ENCODE measurements around the gene TAB2. TPM values are rescaled to one million over a fixed set of nuclear protein-coding genes. Genes with fewer than 3 reads are reported as not detected.
"Not testable (repeated sequence)": the region's sequence is repeated elsewhere in the genome, so short reads cannot be mapped to it uniquely, and the experiment has no call there.

TAB2 gene
- total RNA-seq, 1 donor from 2014 or later, result 37.0 TPM

DNA sequence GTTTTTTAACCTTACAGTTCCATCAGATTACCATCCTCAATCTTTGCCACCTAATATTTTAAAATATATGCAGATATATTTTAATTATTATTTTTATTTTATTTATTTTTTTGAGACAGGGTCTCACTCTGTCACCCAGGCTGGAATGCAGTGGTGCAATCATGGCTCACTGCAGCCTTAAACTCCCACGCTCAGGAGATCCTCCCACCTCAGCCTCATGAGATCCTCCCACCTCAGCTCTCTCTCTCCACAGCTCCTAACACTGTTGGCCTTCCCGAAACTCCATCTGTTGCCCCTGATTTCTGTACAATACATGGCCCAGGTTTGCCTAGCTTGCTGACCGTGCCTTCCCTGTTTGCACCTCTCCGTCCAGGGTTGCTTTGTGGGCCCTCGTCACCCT is 4.4 kb upstream of the TAB2 start:
- DNase-seq (ENCODE audit: low read depth), result no peak

- DNase-seq (ENCODE audit: low read depth), result no peak
Measured at GRCh38 chr6:149313861-149314260, 3.7 kb upstream of the TAB2 start.

- DNase-seq (ENCODE audit: low read depth), result no peak
Measured at GRCh38 chr6:149314325-149314905, 3.1 kb upstream of the TAB2 start.

DNA sequence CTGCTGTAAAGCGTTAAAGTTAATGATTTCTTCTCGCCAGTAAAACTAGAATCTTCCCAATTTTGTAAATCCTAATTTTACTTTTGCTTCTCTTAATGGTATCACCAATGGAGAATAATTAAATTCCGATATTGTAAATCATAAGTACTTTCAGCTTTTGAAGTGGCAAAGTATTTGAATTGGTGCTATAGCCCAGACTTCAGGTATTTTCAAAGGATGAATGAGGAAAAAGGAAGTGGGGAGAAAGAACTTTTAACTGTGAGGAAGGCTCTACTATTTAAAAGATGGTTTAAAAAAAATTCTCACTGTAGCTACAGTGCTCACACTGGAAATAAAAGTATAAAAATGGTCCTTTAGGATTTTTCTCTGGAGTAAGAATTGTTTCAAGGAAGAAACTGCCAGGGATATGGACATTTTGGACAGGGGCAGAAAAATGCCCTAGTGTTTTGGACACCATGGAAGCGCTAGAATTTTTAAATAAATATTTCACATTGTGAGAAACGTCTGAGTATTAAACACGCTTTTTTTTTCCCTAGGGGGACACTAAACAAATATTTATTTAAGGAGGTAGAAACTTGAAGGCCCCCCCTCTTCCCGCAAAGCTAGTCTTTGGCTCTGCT is 1.3 kb upstream of the TAB2 start:
- no peak for DNase-seq (ENCODE audit: low read depth)

DNA sequence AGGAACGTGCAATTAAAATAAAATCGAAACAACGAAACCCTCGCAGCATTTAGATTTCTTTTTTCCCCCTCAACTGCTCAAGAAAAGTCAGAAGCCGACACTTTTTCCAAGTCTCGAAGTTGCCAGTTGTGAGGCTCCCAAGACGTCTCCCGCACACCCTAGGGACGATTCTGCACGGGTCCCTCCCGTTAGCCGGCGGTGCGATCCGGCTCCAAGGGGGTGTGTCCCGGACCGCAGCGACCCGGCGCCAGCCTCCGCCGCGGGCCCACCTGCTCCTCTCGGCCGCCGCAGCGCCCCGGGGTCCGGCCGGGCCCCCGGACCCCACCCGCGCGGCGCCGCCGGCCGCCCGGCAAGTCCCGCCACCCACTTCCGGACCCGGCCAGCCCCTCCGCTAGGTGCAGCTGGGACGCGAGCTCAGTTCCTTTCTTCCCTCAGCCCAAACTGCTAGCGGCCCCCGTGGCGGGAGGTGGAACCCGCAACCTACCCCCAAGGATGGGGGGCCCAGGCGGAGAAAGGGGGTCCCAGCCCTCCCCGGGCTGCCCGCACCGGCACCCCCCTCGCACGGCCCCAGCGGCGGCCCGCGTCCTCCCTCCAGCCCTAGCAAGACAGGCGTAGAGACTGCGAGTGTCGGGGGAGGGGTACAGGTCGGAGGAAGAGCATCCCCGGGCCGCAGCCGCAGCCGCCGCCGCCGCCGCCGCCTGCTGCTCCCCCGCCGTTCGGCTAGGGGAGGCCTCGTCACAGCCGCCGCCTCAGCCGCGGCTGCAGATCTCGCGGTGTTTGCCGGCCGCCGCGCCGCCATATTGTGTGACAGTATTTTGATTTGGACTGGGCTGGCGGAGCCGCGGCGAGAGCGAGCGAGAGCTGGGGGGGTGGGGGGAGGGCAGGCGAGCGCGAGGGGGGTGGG is 520 bp upstream of the TAB2 start:
- DNase-seq (ENCODE audit: low read depth), result peak; percentile 95

DNA sequence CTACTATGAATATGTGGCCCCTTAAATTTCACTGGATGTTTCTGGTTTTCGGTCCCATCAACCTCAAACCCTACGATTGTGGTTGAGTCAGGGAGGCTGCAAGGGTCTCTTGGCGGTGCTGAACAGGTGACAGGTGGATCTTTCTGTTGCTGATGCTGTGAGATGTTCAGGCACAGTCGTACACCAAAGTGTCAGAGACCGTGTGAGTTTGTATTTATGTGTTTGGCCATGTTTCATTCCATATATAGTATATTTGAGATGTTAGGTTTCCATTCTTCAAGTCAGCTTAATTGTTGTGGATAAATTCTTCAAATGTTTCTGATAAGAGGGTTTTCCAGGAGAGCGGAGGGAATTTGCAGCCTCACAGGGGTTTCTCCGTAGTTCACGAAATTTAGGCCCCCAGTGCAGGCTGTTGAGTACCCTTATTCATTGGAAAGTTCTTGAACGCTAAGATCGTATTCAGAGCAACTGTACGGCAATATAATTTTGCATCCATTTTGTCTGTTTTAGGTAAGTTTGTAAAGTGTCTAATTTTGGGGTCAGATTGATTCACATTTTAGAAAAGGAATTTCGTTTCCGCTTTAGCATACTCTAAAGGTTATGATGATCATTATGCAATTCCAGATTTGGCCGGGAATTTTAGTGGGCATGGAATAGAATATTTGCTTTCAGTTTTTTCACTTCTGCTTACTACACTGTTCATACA is 1.2 kb downstream of the TAB2 start:
- no peak for DNase-seq (ENCODE audit: low read depth)

DNA sequence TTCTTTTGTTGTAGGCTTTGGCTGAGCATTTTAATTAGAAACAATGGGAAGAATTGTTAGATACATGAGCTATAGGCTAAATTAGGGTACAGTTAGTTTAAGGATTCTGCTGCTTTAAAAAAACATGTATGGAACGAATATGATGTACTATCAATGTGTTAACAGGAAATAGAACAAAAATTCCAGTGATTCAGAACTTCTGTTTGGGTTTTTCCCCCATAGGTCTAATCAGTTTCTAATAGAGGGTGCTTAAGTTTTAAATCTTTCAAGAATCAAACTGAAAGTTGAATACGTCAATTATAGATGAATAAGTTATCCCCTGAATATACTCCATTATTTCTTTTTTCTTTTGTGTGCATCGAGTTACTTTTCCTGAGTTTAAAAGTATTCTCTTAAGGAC is 1.9 kb downstream of the TAB2 start:
- DNase-seq (ENCODE audit: low read depth), result no peak

DNA sequence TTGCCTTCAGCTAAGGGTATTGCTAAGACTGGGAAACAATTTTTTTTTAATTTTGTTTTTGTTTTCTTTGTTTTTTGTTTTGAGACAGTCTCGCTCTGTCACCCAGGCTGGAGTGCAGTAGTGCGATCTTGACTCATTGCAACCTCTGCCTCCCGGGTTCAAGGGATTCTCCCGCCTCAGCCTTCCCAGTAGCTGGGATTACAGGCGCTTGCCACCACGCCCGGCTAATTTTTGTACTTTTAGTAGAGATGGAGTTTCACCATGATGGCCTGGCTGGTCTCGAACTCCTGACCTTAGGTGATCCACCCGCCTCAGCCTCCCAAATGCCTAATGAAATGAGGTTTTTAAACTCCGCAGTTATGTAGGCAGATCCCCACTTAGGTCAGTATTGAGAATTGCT is 2.5 kb downstream of the TAB2 start:
- not testable (repeated sequence) for DNase-seq (ENCODE audit: low read depth)

GRCh38 chr6:149320796-149321195 is 3.3 kb downstream of the TAB2 start:
- DNase-seq (ENCODE audit: low read depth), result peak; percentile 13

DNA sequence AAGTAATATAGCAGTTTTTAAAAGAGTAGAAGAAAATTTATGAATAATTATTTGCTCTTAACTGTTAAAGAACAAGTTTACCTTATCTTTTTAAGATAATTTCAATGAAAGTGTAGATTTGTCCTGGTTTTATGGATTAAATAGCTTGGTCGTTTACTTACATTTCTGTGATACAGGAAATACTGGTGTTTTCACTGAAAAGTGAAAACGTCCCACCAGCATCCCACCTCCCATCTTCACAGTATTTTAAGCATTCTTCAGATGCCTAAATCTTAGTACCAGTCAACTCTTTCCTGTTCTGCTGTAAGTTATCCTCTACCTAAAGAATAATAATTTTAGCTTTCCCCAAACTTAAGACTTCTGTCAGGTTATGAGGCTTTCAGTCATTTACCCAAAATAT is 5.8 kb downstream of the TAB2 start:
- no peak for DNase-seq (ENCODE audit: low read depth)

DNA sequence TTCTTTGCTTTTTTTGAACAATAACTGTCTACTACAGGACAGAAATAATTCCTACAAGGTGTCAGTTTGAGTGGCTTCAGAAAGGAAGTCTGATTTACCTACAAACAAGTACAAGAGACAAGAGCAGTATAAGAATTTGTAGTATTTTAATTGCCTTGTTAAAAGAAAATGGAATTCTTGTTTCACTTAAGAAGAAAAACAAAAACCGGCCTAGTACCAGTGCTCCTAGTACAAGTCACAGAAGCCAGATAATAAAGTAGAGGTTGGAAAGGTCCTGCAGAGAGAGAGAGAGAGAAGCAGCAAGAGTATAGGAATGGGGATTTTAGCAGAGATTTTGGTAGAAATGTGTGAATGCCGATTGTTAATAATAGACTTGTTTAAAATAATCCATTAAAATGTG is 6.4 kb downstream of the TAB2 start:
- DNase-seq (ENCODE audit: low read depth), result no peak

GRCh38 chr6:149324428-149324827 is 6.9 kb downstream of the TAB2 start:
- DNase-seq (ENCODE audit: low read depth), result no peak

DNA sequence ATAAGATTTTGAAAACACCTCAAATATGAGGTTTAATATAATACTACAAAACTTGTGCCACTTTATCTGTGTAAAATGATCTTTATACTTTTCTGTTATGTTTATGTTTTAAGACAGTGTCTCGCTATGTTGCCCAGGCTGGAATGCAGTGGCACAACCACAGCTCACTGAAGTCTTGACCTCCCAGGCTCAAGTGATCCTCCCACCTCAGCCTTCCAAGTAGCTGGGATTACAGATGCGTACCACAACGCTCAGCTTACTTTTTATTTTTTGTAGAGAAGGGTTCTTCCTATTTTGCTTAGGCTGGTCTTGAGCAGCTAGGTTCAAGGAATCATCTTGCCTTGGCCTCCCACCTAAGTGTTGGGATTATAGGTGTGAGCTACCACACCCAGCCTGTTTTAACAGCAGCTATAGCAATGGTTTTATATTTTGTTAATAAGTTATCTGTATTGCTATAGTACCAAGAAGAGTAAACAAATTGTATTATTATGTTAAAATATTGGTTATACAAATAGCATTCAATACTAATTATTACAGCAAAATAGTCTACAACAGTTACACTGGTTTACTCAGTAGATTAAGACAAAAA is 8.2 kb downstream of the TAB2 start:
- no peak for DNase-seq (ENCODE audit: low read depth)

- no peak for DNase-seq (ENCODE audit: low read depth)
Measured at GRCh38 chr6:149327638-149328037, 10.1 kb downstream of the TAB2 start.

GRCh38 chr6:149328083-149328482 is 10.6 kb downstream of the TAB2 start:
- DNase-seq (ENCODE audit: low read depth), result no peak

GRCh38 chr6:149329529-149329928 is 12.0 kb downstream of the TAB2 start:
- DNase-seq (ENCODE audit: low read depth), result no peak

DNA sequence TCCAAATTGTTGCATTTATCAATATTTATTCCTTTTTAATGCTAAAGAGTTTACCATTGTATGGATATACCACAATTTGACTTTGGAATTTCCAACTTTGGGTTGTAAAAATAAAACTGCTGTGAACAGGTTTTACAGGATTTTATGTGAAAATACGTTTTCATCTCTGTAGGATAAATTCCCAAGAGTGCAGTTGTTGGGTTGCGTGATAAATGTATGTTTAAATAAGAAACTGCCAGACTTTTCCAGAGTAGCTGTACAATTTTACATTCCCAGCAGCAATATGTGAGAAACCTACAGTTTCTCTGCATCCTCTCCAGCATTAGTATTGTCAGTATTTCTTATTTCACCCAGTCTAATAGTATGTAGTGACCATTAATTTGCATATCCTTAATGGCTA is 12.6 kb downstream of the TAB2 start:
- no peak for DNase-seq (ENCODE audit: low read depth)

DNA sequence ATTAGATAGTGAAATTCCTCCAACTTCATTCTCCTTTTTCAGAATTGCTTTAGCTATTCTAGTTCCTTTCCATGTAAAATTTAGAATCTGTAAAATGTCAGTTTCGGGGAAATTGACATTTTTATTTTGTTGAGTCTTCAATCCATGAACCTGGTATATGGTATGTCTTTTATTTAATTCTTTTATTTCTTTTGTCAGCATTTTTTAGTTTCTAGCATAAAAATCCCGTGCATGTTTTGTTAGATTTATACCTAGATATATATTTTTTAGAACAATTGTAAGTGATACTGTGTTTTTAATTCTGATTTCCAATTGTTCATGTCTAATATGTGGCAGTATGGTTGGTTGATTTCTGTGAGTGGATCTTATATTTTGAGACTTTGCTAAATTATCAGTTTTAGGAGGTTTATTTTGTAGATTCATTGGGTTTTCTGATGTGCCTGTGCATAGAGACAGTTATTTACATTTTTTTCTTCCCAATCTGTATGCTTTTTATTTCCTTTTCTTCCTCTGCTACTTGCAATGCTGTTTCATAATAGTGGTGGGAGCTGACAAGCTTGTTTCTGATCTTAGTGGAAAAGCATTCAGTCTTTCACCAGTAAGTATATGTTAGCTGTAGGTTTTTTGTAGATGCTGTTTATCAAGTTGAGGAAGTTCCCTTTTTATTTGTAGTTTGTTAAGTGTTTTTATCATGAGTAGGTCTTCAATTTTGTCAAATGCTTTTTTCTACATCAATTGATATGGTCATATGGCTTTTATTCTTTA is 13.7 kb downstream of the TAB2 start:
- DNase-seq (ENCODE audit: low read depth), result no peak

GRCh38 chr6:149331871-149332270 is 14.4 kb downstream of the TAB2 start:
- DNase-seq (ENCODE audit: low read depth), result no peak

- no peak for DNase-seq (ENCODE audit: low read depth)
Measured at GRCh38 chr6:149332602-149333265, 15.2 kb downstream of the TAB2 start.

All from myocyte (in vitro differentiated cells).